Activated CD4-positive, CD25-positive, alpha-beta regulatory T cell (primary cell): Measurements from ENCODE around the gene RASGRP4.
"Not testable (repeated sequence)": the region's sequence is repeated elsewhere in the genome, so short reads cannot be mapped to it uniquely, and the experiment has no call there.

ENCODE experiments used
- DNase-seq, 4 experiments: peaks; one replicate each; lab custom pipeline; 2025; lab: John Stamatoyannopoulos, UW

Gene RASGRP4

GRCh38 chr19:38425810-38426466, at the start of gene RASGRP4:
Gene RASGRP4, minus strand, starts transcription at chr19:38426219. Its CDS starts 128 bp downstream, at chr19:38426091.
- peak in 2 of 4 experiments; percentile 17 to 21 for DNase-seq

GRCh38 chr19:38475176-38475575, 49.2 kb upstream of the RASGRP4 start:
- DNase-seq = no peak

- DNase-seq = no peak
These were observed 47.2 kb upstream of the RASGRP4 start for GRCh38 chr19:38473201-38473600.

- DNase-seq = not testable (repeated sequence)
These were observed 46.7 kb upstream of the RASGRP4 start for GRCh38 chr19:38472725-38473124.

GRCh38 chr19:38470788-38471480, 44.9 kb upstream of the RASGRP4 start:
- no peak for DNase-seq

GRCh38 chr19:38469151-38469550, 43.1 kb upstream of the RASGRP4 start:
- DNase-seq = no peak

GRCh38 chr19:38467541-38468525, 41.8 kb upstream of the RASGRP4 start:
- DNase-seq = no peak

GRCh38 chr19:38466050-38466449, 40.0 kb upstream of the RASGRP4 start:
- DNase-seq = no peak

GRCh38 chr19:38464421-38465082, 38.5 kb upstream of the RASGRP4 start:
- no peak for DNase-seq

- DNase-seq = no peak
These were observed 37.3 kb upstream of the RASGRP4 start for GRCh38 chr19:38463365-38463764.

- no peak for DNase-seq
These were observed 33.0 kb upstream of the RASGRP4 start for GRCh38 chr19:38458991-38459390.

GRCh38 chr19:38457690-38458405, 31.8 kb upstream of the RASGRP4 start:
- no peak for DNase-seq

- no peak for DNase-seq
These were observed 31.2 kb upstream of the RASGRP4 start for GRCh38 chr19:38457202-38457601.

GRCh38 chr19:38455031-38455430, 29.0 kb upstream of the RASGRP4 start:
- DNase-seq = no peak

GRCh38 chr19:38453596-38453995, 27.6 kb upstream of the RASGRP4 start:
- DNase-seq = no peak

- no peak for DNase-seq
These were observed 26.7 kb upstream of the RASGRP4 start for GRCh38 chr19:38452430-38453366.

- no peak for DNase-seq
These were observed 25.6 kb upstream of the RASGRP4 start for GRCh38 chr19:38451629-38452028.

GRCh38 chr19:38451036-38451435, 25.0 kb upstream of the RASGRP4 start:
- DNase-seq = no peak

GRCh38 chr19:38449518-38449917, 23.5 kb upstream of the RASGRP4 start:
- no peak for DNase-seq

GRCh38 chr19:38448225-38448624, 22.2 kb upstream of the RASGRP4 start:
- DNase-seq = no peak
